GM19025 (cell line): ENCODE results near the gene COL16A1.

ENCODE experiments used
- ATAC-seq: cut with Tn5 transposase; IDR thresholded peaks from one replicate; pipeline ENCODE4 v1.9.1; 2021; ENCODE audit warnings: mild to moderate bottlenecking, low read depth, moderate library complexity; ENCODE audit not compliant: unreplicated experiment

The COL16A1 gene

DNA sequence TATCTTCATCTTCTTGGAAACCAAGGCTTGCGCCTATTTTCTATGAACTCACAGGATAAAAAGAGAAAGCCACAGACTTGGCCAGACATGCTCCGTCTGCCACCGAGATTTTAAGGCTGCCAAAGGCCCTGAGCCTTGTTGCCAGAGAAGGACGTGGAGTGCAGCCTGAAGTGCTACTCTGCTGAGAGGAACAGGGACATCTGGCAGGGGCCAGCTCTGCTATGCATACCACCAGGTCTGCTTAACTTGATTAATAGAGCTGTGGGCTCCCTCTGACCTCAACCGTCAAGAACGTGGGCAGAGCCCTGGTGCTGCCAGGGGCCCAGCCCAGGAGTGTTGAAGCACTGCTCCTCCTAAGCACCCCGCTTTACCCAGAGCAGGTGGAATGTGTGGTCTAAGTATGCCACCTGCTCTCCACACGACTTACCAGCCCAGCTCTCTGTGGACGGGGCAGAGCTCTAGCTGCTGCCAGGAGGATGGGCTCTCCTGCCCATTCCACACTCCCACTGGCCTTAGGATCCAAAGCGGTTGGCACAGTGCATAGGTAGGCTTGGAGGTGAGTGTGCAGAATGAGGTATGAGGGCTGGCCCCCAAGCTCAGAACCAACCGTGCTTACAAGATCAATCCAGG lies 75.8 kb downstream of the COL16A1 start:
- no peak for ATAC-seq

DNA sequence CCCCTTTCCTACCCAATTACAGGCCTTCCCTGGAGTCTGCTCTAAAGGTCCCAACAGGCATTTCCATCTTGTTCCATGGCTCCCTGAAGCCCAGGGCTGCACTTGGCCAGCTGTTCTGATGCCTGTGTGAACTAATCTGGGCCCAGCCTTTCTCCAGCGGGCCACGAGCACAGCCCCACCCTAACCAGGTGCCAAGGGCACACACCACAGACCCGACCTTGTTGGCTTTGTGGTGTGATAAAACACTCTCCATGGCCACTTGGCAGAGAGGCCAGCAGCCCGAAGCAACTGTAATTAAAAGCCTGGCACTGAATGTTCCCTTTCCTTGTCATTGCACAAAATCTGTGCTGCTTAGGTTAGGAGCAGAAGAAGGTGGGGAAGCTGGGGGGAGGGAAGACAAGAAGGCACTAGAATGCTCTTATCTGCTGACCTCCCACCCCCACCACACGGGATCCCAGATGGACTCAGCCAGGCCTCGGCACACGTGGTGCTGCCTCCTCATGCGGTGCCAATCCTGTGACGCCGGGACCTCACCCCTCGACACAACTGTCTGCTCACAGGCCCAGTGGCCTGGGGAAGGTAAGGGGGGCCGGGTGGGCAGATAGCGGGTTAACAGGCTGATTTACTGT lies 76.4 kb downstream of the COL16A1 start:
- no peak for ATAC-seq

DNA sequence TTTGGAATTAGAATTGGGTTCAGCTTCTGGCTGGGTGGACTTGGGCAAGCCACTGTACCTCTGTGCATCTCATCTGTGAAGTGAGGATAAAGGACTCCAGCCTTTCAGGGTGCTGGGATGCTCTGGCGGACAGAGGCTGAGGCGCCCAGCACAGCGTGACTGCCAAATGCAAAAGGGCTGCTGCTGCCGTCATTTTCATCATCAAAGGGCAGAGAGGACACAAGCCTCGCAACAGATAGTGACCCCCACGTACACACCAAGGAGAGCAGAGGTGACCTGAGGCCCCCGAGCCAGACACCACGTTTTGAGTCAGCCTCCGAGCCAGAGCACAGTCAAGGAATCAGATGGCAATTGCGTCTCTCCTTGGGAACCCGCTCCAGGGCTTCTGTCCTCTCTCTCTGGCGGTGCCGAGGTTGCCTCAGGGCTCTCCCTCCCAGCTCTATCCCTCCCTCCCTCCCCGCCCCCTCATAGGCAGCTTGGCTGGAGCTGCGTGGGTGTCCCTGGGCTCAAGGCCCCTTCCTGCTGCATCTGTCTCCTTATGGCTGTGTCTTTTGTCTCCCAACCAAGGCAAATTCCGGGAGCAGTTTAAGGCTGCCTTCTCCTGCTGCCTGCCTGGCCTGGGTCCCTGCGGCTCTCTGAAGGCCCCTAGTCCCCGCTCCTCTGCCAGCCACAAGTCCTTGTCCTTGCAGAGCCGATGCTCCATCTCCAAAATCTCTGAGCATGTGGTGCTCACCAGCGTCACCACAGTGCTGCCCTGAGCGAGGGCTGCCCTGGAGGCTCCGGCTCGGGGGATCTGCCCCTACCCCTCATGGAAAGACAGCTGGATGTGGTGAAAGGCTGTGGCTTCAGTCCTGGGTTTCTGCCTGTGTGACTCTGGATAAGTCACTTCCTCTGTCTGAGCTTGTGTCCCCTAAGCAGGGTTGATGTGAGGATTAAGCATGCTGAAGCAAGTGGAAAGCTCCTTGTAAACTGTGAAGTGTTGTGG lies 77.3 kb downstream of the COL16A1 start:
- ATAC-seq, result no peak

DNA sequence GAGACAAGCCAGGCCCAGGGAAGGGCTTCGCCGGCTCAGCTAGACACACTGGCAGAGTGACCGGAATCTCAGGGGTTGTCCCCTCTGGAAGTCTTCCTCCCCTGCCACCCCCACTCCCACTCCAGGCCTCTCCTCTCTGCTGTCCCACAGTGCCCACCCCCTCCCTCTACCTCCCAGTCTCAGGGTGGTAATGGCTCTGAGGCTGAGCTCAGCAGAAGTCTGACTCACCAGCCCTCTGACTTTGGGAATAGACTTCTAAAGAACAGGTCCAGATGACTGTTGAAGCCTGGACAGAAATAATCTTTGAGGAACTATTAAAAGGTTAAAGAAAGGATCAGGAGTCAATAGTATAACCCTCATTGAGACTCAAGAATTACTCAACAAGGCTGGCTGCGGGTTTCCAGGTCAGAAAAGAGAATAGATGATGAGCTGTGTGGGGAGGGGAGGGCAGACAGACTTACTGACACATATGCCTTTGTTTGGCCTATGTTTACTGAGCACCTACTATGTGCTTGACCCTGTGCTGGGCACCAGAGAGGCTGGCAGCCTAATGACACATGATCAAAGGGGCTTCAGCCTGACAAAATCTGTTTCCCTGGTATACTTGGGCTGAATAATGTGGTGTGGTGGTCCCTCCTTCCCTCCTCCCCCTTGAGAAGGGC lies 78.1 kb downstream of the COL16A1 start:
- no peak for ATAC-seq

DNA sequence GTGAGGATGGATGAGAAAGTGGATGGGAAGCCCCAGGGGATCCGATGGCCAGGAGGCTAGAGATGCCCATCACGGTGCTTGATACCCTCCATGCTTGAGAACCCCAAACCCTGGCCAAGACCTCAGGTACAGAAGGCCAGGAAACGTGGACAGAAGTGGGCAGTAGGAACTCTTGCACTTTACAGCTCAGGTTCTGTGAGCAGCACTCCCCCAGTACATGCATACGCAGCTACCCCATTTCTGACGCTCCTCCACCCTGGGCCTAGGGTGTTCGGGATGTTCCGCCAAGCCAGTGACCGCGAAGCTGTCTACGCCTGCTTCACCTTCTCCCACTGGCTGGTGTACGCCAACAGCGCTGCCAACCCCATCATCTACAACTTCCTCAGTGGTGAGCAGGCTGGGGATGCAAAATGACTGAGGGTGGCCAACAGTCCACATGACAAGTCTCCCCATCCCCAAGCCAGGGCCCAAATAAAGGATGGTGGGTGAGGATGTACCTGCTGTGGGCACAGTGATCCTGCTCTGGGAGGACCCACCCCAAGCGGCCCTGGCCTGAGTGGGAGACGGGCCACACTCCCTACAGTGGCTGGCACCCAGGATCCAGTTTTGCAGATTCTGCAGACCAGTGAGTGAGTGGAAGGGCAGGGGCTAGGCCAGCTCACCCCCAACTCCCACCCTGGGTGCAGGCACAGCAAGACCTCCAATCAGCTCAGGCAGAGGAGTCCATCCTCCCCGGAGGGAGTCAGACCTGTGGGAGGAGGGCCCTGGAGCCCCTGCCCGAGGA lies 78.9 kb downstream of the COL16A1 start:
- ATAC-seq, result no peak

DNA sequence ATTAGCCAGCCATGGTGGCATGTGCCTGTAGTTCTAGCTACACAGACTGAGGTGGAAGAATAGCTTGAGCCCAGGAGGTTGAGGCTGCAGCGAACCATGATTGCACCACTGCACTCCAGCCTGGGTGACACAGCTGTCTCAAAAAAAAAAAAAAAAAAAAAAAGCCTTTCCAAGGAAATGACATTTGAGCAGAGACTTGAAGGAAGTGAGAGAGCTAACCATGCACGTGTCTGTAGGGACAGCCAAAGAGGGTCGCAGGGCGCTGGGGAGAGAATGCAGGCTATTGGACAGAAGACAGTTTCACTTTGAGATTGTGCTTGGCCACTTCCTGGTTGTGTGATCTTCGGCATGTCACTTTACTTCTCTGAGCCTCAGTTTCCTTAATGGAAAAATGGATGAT lies 79.5 kb downstream of the COL16A1 start:
- no peak for ATAC-seq

DNA sequence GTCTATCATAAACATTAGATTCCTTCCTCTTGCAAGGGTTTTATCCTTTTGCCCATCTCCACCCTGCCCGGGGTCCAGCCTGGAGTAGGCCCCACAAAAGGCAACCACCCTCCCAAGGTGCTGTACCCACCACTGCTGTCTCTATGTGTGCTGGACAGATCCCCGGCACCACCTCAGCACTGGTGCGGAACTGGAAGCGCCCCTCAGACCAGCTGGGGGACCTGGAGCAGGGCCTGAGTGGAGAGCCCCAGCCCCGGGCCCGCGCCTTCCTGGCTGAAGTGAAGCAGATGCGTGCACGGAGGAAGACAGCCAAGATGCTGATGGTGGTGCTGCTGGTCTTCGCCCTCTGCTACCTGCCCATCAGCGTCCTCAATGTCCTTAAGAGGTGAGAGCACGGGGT lies 80.5 kb downstream of the COL16A1 start:
- no peak for ATAC-seq

DNA sequence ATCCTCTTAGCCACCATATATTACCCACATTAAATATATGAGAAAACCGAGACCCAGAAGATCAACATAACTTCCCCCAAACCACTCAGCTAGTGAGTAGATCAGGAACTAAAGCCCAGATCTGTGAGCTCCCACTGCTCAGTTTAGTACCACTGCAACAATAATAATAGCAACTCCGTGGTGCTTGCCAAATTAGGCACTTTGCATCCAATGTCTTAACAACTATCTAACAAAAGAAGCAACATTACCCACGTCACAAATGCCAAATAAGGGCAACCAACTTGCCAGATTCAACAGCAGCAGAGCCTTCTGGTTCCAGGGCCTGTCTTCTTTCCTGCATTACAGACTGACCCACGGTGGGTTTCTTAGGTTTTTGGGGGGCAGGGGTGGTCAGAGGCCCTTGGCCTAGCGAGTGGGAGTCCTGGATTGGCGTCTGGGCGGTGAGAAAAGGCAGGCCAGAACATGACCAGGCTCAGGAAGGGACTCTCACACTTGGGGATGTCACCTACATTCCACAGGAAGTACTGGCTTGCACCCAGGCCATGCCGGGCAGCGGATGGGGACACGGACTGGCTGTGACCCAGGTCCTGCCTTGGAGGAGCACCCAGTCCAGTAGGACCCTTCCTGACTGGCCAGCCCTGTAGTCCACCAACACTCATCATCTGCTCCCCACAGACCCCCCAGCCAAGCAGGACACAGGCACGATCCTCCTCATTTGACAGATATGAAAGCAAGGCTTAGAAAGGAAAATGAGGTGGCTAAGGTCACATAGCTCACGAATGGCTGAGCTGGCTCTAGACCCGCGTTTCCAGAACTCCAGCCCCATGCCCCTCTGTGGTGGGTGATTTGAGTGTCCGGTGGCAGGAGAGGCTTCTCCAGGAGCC lies 81.7 kb downstream of the COL16A1 start:
- ATAC-seq, result no peak

DNA sequence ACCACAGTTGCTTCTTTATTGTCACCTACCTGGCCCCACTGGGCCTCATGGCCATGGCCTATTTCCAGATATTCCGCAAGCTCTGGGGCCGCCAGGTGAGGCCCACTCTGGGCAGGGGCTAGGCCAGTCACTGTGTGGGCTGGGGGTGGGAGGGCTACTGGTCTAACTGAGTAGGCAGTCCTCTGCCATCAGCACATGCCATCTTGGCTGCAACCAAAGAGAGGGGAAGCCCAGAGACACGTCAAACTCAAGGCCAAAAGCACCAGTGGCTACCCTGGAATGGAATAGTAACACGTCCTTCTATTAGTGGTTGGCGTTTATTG lies 82.4 kb downstream of the COL16A1 start:
- ATAC-seq, result no peak

DNA sequence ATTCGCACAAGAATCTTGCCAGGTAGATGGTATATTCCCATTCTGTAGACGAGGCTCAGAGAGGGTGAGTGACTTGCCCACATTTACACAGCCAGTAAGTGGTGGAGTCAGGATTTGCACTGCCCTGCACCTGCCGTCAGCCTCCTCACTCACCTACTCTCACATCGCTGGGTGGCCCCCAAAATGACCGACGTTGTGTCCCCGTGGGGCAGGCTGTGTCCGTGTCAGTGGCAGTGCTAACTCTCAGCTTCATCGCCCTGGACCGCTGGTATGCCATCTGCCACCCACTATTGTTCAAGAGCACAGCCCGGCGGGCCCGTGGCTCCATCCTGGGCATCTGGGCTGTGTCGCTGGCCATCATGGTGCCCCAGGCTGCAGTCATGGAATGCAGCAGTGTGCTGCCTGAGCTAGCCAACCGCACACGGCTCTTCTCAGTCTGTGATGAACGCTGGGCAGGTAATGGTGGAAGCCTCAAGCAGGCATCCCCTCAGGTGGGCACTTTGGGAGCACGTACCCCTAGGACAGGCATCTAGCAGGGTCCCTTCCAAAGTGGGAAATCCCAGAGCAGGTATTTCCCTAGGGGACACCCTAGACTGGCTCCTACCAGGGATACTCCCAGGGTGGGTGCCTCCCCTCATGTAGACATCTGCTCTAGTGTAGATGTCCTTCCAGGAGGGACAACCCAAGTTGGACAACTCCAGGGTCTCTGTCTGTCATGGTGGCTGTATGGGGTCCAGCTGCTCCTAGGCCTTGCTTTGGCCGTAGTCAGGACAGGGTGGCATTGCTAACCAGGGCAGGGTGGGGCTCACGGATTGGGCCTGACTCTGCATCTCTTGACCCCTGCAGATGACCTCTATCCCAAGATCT lies 83.0 kb downstream of the COL16A1 start:
- ATAC-seq, result no peak

DNA sequence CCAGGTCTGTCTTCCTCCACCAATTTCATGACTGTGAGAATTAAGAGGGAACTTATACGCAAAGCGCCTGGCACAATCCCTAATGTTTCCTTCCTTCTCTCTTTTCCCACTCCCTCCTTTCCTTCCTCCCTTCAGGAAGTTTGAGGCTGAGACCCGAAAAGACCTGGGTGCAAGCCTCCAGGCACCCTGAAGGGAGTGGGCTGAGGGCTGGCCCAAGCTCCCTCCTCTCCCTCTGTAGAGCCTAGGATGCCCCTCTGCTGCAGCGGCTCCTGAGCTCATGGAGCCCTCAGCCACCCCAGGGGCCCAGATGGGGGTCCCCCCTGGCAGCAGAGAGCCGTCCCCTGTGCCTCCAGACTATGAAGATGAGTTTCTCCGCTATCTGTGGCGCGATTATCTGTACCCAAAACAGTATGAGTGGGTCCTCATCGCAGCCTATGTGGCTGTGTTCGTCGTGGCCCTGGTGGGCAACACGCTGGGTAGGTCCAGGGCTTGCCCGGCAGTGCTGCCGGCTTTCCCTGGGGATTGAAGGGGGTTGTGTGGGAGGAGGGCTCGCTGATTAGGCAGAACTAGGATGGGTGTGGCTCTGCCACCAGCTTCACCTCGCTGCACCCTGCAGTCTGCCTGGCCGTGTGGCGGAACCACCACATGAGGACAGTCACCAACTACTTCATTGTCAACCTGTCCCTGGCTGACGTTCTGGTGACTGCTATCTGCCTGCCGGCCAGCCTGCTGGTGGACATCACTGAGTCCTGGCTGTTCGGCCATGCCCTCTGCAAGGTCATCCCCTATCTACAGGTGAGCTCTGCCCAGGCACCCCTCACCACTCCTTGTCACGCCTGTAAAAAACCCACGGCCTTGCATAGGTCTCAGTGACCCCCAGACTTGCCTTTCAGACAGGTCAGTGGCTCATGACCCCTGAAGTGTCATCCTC lies 84.6 kb downstream of the COL16A1 start:
- no peak for ATAC-seq

DNA sequence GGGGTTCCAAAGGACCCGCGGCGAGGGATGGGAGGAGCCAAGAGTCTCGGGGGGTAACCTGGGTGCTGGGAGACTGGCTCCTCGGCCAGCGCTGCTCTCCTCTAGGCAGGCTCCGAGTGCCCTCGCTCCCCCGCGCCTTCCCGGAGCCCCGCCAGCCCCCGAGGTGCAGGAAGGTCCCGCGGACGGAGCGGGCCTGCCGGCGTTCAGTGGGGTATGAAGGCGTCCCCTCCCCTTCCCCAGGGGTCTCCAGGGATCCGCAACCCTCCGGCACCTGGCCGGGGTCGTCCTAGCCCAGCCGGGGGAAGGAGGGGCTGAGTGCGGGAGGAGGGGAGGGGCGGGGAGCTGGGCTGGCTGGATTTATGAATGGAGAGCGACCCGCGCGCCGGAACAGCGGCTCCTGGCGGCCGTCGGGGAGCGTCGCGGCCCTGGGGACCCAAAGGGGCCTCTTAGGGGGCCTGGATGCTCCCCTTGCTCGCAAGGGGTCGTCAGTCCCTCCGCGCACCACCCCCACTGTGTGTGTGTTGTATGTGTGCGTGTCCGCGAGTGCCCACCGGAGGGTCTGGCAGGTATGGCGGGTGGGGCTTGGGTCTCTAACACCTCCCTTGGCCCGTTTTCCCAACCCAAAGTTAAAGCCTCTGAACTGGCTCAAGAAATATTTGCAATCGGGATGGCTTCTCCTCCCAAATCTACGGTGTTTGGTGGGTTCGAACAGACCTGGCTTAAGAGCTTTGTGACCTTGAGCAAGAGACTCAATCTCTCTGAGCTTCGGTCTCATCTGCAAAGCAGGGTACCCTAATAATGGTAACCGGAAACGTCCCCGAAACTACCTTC lies 85.7 kb downstream of the COL16A1 start:
- ATAC-seq, result no peak

DNA sequence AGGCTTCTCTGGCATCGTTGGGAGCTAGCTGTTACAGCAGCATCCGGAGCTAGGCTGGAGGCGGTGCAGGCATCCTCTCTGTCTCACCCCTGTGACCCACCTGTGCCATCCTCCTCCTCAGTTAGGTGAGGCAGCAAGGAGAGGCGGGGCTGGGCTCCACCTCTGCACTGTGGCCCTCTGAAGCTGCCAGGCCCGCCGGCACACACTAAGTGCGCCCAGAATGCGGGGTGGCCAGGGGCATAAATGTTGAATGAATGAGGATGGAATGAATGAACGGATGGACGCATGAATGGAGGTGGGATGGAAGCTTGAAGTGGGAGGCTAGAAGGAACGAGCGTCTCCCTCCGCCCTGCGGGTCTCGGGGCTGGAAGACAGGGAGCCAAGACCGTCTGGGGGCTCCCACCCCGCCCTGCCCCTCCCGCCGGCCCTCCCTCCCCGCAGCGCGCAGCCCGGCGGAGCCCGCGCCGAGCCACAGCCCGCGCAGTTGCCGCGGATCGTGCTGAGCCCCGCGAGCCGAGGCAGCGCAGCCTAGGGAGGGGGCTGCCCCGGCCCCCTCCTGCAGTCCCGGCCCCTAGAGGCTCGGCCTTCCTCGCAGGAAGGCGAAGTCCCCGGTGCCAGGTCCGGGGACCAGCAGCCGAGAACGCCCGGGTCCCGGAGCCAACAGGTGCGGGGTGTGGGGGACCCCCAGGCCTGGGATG lies 86.5 kb downstream of the COL16A1 start, which contains the start of gene HCRTR1:
Gene HCRTR1, plus strand, starts transcription at position 472 of the 698 bp plus-strand sequence. CDS start 1,504 bp downstream, outside the sequence.
- ATAC-seq, result no peak

DNA sequence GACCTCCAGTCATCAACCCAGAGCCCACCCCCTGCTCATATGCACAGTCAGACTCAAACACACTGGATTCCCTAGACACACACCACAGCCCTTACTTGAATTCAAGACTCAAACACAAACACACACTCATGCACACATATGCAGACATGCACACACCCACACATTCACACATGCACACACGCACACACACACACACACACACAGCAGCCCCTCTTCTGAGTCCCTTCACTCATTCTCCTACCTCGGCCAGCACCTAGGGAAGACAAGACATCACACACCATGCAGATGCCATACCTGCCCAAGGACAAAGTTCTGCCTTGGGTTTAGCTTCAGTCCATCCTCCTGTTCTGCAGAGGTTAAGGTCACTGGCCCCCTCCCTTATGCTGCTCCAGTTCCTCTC lies 87.9 kb downstream of the COL16A1 start:
- no peak for ATAC-seq

DNA sequence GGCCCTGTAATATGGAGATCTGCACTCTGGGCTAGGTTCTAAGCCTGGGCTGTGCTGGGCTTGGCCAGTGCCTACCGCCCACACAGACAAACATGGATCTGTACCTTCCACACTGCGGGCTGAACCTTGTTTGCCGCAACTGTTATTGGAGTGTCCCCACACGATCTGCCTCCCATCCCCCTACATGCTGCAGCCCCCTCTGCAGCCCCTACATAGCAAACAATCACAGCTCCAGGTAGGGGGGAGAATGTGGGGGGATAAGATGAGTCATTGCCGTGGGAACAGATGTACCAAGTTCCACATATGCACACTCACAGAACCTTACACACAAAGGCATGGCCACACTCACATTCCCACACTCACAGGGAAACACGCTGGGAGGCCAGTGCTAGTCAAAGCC lies 88.4 kb downstream of the COL16A1 start:
- ATAC-seq, result no peak
